Iris pigment epithelial cell (primary cell): Measurements from ENCODE around the gene OGFOD3.

Experiments
- DNase-seq: peaks from one replicate; pipeline ENCODE4 v3.0.0-alpha.2; 2011; ENCODE audit warnings: low read depth

Gene OGFOD3

DNA sequence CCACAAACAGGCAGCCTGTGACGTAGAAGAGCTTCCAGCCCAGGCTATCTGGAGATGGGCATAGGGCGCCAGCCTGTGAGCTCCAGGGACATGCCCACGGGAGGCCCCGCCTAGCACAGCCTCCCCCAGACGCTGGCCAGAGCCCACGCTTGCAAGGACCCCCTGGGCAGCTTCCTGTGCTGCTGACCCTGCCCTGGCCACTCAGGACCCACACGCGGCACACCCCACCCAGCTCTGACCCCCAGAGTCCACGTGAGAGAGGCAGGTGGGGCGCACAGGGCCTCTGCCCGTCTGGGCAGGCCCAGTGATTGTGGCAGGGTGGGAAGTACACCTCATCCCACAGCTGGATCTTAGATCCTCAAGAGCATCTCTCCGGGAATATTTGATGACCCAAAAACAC, 28.3 kb upstream of the OGFOD3 start:
- DNase-seq = no peak

DNA sequence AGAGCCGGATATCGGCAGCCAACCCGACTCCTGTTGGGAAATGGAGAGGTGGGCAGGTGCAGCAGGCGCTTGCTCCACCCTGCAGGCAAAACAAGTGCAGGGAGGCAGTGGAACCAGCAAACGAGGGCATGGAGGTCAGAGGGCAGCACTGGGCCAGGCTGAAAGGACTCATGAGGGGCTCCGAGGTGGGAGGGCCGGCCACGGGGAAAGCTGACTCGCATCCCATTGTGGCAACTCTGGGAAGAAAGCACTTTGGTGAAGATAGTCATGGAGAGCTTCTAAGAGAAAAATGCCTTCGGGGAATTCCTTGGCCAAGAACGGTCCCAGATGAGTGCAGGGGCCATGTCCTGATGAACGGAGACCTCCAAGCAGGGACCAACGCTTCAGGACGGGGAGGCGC, 27.7 kb upstream of the OGFOD3 start:
- no peak for DNase-seq

DNA sequence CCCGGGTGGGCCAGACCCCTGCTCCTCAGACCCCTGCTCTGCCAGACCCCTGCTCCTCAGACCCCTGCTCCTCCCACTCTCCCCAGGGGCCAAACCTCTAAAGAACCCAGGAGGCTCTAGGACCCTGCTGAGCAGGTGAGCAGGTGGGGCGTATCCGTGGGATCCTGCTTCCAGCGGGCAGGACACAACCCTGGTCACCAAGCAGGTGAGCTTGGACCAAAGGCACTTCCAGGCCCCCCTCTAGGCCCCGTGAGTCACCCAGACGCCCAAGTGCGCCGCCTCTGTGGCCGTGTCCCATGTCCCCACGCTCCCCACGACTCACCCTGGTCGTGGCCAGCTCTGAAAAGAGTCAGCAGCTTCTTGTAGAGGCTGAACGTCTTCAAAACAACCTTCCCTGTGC, 27.2 kb upstream of the OGFOD3 start:
- no peak for DNase-seq

DNA sequence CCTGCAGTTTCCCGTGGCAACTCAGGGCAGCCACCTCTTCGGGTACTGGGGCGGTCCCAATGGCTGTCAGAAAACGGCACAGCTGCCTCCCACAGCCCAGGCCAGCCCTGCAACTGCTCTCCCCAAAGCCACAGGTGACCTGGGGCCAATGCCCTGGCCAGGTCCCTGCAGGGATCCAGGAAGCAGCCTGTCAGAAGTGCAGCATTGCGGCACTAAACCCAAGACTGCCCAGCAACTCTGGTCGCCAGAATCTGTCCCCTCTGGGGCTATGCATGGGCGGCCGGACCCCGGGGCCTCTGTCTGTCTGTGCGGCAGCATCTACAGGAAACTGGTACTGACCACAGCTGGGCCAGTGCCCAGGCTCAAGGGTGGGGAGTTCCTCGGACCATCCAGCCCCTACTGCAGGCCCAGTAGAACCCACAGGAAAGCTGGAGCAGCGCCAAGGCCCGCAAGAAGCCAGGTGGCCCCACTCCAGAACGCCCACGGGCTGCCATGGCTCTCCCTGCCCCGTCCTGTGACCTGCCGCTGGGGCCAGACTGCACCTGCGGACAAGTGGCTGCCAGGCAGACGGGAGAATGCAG, 26.6 kb upstream of the OGFOD3 start:
- DNase-seq = no peak

DNA sequence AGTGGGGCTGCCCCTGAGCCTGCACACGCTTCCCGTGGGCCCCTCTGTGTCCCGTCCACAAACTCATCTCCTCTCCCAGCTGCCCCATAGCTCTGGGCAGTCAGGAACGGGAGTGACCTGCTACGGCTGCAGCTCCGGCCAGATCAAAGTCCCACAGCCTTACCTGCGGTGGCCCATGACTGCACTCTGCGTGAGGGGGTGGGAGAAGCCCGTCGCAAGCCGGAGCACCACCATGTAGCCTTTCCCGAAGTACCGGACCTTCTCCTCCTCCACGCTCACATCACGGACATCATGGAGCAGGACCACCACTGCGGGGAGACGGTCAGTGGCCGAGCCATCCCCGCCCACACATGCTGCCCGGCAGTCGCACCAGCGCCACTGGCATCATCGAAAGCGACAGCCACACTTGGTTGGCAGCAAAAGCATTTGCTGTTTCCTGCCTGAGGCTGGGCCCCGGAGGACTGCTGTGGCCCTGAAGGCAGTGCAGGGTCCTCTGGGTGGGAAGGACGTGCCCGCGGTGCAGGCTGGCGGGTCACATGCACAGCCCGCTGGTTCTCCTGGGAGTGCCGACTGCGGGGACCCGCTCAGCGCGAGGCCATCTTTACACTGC, 26.0 kb upstream of the OGFOD3 start:
- no peak for DNase-seq

DNA sequence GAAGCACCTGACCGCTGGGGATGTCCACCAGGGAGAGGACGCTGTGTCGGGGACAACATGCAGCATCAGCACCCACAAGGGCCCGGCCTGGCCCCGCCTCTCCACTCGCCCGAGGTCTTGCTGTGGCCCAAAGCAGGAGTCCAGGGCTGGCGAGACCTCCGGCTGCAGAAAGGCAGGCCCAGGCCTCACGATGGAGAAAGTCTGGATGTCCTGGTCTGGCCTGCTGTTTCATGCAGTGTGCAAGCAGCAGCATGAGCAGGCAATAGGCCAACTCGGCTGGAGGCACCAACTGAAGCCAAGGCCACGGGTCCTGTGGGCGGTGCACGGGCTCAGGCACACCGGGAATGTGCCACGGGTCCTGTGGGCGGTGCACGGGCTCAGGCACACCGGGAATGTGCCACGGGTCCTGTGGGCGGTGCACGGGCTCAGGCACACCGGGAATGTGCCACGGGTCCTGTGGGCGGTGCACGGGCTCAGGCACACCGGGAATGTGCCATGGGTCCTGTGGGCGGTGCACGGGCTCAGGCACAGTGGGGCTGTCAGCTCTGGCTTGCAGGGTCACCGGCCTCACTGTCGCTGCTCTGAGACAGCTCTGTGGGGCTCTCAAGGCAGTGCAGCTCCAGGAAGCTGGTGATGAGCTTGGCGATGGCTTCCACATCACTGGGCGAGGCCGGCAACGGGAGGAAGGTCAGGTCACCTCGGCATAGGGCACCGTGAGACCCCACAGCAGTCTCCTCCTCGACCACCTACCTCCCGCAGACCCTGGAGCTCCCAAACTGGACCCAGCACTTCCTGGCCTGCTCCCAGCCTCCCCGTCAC, 25.3 kb upstream of the OGFOD3 start:
- DNase-seq = no peak

DNA sequence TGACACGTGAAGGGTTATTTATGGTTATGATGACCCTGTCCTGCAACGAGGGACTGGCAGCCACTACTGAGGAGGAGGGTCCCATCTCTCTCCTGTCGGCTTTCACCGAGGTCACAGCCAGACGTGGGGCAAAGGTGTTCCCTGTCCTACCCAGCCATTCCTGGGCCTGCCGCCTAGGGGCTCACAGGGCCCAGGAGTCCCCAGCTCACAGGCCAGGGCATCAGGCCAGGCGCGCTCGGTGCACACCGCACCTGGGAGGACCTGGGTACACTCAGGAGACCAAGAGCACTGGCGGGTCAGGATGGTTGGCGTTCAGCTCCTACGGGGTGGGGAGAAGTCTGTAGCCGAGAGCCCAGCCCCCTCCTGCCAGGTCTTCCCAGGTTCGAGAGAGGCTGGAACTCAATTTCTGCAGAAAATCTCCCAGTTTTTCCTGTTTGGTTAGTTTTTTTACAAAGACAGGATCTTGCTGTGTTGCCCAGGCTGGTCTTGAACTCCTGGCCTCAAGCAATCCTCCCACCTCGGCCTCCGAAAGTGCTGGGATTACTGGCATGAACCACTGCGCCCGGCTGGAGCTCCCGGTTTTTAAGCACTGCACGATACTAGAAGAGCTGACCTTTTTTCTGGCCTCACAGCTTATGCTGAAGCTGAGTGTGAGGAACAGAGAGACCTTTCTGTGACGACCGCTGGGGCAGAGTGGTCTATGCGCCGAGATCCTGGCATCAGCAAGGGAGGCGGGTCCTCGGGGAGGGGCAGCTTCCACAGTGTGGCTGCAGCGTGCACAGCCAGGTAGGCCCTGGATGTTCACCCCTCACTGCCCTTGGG, 24.5 kb upstream of the OGFOD3 start:
- no peak for DNase-seq

DNA sequence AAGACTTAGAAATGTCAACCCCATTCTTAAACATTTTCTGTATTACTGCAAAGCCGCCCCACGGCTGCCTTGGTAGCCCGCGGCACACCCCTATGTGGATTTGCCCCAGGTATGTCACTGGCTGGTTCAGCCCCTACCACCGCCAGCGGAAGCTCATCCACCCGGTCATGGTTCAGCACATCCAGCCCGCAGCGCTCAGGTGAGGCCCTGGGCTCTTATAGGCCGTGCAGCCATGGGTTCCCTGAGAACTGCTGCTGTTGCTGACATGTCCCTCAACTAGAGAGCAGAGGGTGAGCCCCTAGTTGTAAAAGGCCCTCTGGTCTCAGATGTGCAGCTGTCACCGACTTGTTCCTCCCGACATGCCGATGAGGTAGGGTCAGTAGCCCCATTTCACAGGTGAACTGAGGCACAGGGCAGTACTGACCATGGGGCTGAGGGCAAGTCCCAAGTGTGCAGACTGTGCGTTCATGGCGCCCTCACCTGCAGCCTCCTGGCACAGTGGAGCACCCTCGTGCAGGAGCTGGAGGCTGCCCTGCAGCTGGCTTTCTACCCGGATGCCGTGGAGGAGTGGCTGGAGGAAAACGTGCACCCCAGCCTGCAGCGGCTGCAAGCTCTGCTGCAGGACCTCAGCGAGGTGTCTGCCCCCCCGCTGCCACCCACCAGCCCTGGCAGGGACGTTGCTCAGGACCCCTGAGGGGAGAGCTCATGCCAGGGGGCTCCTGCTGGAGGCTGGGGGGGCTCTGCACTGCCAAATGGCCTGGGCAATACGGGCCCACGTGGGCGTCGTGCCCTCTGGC, 23.5 kb upstream of the OGFOD3 start:
- no peak for DNase-seq

DNA sequence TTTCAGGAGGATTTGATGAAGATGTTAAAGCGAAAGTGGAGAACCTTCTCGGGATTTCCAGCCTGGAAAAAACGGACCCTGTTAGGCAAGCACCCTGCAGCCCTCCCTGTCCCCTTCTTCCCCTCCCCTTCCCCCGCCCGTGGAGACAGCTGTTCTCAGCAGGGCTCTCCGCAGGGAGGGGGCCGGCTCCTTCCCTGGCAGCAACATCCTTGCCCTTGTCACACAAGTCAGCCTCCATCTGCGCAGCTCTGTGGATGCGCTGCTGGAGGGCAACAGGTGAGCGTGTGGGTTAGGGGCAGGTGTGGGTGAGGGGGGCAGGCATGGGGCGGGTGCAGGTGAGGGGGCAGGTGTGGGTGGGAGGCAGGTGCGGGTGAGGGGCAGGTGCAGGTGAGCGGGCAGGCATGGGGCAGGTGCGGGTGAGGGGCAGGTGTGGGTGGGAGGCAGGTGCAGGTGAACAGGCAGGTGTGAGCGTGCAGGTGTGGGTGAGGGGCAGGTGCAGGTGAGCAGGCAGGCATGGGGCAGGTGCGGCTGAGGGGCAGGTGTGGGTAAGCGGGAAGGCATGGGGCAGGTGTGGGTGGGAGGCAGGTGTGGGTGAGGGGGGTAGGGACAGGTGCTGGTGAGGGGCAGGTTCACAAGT, 22.7 kb upstream of the OGFOD3 start:
- no peak for DNase-seq

DNA sequence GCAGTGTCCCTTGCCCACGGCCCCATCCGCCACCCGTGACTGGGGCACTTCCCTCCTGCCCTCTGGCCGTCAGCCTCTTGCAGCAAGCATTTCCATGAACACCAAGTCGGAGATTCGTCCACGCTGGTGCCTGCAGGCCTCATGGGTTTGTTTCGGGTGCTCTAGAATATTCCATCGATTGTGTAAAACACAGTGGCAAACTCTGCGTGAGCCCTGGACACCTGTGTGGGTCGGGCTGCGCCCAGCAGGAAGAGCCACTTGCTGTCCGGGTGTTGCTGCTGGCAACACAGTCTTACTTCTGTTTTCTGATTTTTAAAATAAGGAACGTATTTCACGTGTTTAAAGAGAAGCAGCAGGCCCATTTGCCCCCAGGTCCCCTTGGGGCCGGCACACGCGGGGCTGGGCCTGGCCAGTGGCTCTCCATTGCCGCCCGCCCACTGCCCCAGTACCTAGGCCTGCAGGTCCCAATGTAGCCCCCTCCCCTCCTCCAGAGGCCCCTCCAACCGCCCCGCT, 22.1 kb upstream of the OGFOD3 start:
- DNase-seq = no peak

DNA sequence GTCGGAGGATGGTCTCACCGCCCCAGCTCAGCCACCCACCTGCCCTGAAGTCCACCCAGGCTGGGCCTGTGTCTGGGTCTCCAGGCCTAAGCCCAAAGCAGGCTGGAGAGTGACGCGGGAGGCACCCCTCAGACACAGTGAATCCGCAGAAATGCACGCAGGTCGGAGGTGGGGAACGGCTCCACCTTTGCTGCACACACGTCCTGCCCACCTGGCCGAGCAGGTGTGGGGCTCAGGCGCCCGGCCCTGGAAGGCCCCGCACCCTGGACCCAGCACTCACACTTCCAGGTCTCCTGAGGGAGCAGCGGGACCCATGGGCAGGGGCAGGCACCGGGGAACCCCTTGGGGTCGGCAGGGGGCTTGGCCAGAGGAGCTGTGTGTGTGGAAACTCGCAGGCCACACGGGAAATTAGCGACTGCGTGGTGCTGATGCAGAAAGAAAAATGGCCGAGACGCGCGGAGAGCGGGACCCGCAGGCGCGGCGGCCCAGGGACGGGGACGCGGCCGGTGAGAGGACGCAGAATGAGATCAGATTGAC, 21.5 kb upstream of the OGFOD3 start:
- DNase-seq = no peak

DNA sequence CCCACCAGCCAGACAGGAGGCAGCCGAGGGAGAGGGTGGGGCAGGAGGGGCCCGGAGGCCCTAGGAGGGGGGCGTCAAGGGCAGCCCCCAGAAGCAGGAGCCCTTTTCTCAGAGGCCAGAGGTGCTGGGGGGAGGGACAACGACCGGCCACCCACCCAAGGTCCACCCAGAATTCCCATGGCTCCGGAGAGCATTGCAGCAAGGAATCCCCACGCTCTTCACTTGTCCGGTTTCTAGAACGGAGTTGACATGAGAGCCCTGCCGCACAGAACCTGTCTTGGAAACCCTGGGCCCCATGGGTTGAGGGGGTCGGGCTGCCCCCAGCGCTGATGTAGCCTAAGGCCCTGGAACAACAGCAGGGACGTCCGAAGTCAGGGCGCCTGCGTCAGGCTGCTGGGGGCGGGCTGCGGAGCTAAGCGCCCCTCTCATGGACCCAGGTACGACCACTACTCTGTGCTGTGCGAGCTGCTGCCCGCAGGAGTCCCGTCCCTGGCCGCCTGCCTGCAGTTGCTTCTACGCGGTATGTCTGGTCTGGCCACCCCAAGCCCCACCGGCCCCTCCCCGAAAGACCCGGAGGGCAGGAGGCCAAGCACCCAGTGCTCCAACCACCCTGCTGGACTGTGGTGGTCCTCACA, 20.9 kb upstream of the OGFOD3 start:
- no peak for DNase-seq

DNA sequence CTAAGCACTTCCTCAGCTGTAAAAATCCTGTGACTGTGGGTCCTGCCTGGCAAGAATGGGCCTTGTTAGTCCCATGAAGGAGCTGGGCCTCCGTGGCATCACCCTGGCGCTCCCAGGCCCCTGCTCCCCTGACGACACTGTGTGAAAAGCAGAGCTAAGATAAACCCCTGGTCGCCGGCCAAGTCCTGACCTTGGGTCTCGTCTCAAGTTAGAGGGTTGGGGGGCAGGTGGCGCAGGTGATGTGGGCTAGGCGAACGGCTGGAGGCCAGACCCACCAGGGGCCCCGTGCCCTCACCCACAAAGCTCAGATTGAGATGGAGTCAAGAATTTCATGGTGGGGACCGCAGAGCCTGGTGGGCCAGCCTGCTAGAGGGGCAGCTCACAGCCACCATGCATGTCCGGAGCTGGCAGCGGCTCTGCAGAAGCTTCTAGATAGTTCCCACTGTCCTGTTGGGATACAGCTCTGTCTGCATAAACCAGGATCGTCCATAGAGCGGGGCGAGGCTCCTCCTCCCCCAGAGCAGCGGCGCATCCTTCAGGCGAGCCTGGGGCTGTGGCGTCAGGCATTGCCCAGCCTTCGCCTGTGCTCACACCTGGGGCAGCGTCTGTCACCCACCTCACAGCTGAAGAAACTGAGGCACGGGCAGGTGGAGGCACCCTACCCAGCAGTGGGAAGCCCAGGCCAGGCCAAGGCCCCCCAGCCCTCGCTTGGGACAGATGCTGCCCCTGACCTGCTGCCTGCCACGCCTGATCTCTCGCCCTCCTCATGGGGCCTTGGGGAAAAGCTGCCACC, 20.2 kb upstream of the OGFOD3 start:
- DNase-seq = no peak

DNA sequence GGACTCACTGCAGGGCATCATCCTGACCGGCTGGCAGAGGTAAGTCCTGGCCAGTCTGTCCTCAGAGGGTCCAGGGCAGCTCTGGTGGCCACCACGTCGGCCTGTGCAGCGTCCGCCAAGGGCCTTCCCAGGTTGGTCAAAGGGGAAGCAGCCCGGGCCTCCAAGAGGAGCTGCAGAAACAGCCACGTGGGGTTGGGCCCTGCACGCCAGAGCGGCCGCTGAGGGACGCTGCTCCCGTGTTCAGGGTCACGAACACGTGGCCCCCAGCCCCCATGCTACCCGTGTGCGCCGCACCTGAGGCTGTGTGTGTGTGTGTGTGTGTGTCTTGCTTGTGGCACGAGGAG, 18.9 kb upstream of the OGFOD3 start:
- no peak for DNase-seq

DNA sequence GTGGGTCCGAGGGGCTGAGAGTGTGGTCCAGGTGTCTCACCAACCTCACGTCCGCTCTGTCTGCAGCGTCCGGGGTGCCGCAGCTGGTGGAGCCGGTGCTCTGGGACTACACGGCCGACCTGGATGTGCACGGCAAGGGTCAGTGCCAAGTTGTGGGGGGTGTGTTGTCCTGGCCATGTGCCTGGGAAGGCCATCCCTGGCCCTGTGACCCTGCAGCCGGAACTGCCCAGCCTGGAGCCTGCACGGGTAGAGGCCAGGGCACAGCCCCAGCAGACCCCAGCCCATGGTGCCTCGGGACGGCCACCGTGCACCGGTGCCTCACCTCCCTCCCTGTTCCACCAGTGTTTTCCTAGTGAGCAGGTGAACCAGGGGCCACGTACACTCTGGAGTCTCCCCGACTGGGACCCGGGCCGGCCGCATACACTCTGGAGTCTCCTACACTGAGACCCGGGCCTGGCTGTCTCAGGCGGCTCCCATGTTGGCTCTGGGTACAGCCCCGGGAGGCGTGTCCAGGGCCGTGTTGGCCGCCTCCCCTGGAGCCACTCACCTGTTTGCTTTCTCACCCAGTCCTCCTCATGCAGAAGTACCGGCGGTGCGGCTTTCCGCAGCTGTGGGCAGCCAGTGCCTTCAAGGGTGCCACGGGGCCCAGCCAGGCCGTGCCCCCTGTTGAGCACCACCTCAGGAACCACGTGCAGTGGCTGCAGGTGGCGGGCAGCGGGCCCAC, 18.4 kb upstream of the OGFOD3 start:
- DNase-seq = no peak

DNA sequence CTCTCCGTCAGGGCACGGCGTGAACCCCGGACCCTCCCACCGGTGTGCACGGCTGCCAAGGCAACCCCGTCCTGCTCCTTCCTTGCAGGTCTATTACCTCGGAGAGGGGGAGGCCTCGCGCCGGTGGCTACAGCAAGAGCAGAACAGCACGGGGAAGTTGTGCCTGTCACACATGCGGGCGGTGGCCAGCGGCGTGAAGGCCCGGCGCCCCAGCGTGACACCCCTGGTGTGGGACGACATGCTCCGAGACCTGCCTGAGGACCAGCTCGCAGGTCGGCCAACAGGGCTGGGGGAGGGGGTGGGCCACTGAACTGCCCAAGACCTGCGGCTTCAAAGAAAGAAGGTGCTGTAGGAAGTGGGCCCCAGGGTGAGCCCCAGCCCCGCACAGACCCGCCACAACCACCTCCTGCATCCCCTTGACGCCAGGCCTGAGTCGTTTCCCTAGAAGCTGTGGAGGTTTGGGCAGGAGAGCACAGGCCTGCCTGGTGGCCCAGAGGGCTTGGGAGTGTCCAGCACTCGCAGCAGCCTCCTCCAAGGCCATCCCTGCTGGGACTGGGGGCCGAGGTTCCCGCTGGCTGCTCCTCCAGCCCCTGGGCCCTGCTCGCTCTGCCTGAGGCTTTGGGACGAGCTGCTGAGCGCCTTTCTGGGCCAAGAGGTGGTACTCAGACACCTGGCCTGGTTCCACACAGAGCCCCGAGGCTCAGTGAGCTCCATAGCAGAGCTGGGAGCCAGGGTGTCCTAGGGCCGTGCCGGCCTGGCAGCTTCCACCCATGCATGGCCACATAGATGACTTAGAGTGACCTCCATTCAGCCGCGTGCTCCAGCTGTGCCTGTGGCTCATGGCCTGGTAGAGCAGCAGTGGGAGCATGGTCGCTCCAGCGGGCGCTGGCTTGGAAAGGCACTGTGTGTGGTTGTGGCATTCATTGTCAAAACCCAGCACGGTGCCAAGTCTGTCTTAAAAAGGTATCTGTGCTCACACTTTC, 17.5 kb upstream of the OGFOD3 start:
- no peak for DNase-seq

DNA sequence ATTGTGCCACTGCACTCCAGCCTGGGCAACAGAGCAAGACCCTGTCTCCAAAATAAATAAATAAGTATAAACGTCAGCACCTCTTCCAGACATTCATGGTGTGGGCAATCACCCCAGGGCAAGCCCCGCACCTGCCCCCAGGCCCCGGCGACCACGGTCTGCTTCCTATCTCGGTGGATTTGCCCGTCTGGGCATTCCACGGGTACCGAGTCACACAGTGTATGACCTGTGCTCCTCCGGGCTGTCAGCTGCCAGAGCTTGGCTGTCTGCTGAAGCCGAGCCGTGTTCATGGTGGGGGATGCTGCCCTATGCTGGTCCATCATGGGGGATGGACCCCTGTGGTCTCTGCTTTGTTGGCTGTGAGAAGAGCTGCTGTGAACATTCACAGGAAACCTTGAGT, 16.7 kb upstream of the OGFOD3 start:
- DNase-seq = peak; percentile 43

DNA sequence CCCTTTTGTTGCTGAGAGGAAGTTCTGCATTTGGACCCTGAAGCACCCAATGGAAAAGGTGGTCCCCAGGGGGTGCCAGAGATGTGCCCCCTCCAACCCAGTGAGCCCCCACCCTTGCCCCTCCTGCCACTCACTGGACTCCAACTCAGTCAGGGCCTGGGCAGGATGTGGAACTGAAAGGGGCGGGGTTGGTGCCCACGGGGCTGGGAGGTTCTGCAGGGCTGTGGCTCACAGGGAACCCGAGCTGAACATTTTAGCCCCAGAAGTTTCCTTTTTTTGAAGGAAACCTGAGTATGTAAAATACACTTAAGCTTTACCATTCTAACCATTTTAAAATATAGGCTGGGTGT, 15.8 kb upstream of the OGFOD3 start:
- DNase-seq = no peak
